HG02943 (cell line): ENCODE data around the gene MESD.

Experiments
- ATAC-seq: cut with Tn5 transposase; IDR thresholded peaks from one replicate; pipeline ENCODE4 v1.9.1; 2021; ENCODE audit warnings: mild to moderate bottlenecking, low read depth, moderate library complexity; ENCODE audit not compliant: unreplicated experiment

The MESD gene

DNA sequence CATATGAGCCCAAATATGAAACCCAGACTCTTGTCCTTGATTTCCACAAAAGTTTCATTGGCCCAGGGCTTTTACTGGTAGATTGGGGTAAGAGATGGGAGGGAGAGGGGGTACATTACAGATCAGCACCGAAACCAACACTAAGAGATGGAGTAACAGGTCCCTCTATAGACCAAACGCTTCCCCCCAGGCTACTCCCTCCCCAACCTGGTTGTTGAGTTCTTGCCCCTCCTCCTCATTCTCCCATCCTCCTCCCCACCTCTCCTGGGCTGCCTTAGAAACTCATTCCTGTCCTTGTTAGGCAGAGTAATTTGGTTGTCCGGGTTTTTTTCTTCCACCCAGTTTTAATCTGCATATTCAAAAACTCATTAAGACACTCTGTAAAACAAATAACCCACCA lies 74.1 kb downstream of the MESD start:
- no peak for ATAC-seq

DNA sequence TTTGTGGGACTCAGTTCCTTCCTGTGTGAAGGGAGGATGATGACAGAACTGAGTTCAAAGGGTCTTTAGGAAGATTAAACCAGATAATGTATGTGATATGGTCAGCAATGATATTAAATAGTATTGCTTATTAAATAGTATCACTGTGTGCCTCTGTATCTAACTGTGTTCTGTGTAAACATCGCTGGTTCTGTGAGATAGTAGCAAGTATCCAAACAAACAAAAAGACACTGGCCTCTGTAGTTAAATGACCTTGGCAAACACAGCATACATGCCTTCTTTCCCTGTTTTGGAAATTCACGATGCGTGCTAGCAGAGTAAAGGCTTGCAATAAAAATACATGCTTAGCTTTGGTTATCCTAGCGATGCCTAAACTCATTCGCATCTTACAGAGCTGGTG lies 76.1 kb downstream of the MESD start:
- no peak for ATAC-seq

DNA sequence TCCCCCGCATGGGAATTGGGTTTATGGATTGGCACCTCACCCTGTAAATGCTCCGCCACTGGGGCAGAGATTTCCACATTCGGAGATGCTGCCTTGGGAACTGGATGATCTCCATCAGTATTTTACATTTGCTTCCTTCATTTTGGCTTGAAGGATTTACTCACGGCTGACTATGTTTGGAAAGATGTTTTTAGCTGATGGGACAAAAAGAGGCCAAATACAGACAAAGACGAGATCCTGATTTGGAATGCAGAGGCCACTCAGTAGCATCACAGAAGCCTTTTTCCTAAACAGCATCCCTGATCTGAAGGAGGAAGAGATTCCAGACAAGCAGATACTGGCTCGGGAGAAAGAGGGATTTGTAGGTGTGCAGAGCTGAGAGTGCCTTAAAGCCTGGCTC lies 76.9 kb downstream of the MESD start:
- ATAC-seq = no peak

DNA sequence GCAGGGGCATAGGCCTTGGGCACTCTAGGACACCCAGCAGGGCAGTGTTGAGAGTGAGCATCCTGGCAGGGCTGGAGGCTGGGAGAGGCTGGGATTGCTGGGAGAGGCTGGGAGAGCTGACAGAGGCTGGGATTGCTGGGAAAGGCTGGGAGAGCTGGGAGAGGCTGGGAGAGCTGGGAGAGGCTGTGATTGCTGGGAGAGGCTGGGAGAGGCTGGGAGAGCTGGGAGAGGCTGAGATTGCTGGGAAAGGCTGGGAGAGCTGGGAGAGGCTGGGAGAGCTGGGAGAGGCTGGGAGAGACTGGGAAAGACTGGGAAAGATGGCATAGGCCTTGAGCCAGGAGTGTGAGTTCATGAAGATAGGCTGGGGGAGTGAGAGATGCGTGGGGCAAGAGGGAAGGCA lies 77.8 kb downstream of the MESD start:
- no peak for ATAC-seq

DNA sequence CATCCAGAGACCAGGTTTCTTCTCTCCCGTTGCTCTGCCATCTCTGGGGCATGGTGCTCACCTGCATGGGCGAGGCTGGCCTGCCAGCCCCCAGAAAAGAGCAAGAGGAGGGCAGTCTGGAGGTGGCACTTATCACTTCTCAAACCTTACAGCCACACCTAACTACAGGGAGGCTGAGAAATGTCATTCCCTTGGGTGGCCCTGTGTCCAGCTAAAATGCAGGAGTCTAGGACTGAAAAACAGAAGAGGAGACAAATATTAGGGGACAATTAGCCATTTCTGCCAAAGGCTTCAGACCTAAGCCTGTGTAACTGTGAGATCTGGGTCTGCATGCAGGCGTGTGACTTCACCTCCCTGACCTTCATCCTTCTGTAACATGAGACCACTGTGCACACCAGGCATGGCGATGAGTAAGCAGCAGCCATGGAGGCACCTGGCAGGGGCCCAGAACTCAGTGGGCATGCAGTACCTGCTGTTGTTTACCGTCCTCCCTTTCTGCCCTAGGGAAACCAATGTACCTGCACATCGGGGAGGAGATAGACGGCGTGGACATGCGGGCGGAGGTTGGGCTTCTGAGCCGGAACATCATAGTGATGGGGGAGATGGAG lies 83.4 kb downstream of the MESD start:
- no peak for ATAC-seq

DNA sequence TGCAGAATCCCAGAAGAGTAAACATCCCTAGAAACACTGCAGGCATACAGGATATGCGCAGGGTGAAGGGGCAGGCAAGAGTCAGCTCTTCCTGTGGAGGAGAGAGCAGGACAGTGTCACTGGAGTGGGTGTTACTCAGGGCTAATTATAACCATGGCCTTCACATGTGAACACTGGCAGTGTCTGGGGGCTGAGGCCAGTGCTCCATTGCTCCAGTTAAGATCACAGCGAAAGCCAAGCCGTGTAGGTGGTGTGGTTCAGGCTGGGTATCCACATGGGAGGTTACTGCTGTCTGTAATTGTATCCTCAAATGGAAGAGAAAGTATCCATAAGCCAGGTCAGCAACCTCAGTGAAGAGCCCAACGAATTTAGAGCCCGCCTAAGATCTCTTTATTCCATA lies 84.6 kb downstream of the MESD start:
- no peak for ATAC-seq

DNA sequence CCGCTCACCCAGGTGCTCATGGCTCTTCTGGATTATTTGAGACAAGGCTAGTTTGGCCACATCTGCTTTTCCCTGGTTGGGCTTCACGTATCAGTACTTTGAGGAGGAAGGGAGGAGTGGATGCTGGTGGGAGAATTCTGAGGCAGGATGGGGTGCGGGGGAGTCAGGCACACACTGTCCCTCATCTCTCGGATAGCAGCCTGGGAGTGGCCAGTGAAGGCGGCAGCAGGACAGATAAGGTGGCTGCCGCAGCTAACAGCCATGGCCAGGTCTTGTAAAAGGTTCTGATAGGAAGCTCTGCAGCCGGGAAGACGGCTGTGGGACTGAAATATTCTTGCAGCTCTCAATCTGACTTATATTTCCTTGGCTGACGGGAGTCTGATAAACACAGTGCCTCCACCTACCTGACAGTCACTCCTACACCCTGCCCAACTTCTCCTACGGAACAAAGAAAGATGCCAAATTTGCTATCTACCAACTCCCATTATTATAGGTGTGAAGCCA lies 87.3 kb downstream of the MESD start:
- ATAC-seq = no peak

DNA sequence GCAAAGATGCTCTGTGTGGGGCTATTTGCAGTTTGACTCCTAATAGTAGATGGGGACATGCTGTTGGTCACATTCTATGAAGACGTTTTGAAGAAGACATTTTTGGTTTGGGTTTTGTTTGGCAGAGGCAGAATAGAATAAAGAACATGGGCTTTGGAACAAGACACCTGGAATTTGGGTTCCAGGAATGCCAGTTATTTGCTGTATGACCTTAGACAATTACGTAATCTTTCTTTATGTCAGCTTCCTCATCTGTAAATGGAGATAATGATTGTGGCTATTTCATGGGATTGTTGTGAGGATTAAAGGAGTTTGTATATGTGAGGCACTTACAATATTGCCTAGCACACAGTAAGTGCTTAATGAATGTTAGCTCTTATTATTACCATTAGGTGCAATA lies 91.6 kb downstream of the MESD start:
- no peak for ATAC-seq
